ENCODE results near the gene STK31.

DNA sequence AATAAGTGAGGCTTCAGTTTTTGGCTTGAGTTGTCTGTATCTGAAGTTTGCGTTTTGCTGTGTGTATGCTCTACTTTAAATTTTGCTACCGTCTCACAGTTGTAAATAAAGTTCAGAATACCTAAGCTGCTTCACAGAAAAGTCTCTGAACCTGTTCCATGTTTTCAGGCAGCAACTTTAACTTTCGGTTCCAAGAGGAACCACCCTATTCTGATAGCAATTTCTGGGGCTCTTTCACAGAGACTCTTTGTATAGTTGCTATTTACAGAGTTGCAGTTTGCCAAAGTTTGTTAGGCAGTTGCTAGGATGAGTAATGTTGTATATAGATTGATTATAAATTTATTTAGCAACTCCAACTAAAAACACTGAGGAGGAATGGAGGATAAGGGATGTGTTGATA is 24.3 kb upstream of the STK31 start:
- TF ChIP-seq, protein P1, sequence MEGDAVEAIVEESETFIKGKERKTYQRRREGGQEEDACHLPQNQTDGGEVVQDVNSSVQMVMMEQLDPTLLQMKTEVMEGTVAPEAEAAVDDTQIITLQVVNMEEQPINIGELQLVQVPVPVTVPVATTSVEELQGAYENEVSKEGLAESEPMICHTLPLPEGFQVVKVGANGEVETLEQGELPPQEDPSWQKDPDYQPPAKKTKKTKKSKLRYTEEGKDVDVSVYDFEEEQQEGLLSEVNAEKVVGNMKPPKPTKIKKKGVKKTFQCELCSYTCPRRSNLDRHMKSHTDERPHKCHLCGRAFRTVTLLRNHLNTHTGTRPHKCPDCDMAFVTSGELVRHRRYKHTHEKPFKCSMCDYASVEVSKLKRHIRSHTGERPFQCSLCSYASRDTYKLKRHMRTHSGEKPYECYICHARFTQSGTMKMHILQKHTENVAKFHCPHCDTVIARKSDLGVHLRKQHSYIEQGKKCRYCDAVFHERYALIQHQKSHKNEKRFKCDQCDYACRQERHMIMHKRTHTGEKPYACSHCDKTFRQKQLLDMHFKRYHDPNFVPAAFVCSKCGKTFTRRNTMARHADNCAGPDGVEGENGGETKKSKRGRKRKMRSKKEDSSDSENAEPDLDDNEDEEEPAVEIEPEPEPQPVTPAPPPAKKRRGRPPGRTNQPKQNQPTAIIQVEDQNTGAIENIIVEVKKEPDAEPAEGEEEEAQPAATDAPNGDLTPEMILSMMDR (IDR thresholded peaks at IDR 0.05), result no peak
- no peak for TF ChIP-seq POLR2A (IDR thresholded peaks at IDR 0.05)
